HUES6 (cell line): ENCODE results near the gene PHLDB3.

Source experiments
- H3K27ac ChIP-seq: 2 replicates; pipeline ENCODE4 v1.7.0; 2013; ENCODE audit warnings: low read depth, mild to moderate bottlenecking, low read length, inconsistent platforms
- H3K27me3 ChIP-seq: 2 replicates; pipeline ENCODE4 v1.6.1; 2013; ENCODE audit warnings: low read length; ENCODE audit not compliant: control insufficient read depth, insufficient read depth
- H3K36me3 ChIP-seq: 2 replicates; pipeline ENCODE4 v1.6.1; 2013; ENCODE audit warnings: low read length; ENCODE audit not compliant: control insufficient read depth, insufficient read depth
- H3K4me1 ChIP-seq: 2 replicates; pipeline ENCODE4 v1.6.1; 2013; ENCODE audit warnings: low read length; ENCODE audit not compliant: control insufficient read depth, insufficient read depth
- H3K4me3 ChIP-seq: 2 replicates; pipeline ENCODE4 v1.5.1; 2013; ENCODE audit warnings: low read depth, low read length
- H3K9ac ChIP-seq: one replicate; pipeline ENCODE4 v1.6.1; 2013; ENCODE audit warnings: mild to moderate bottlenecking, low read length
- H3K9me3 ChIP-seq: 2 replicates; pipeline ENCODE4 v1.6.1; 2013; ENCODE audit warnings: low read depth, low read length; ENCODE audit not compliant: control insufficient read depth, insufficient read depth

The PHLDB3 gene

DNA sequence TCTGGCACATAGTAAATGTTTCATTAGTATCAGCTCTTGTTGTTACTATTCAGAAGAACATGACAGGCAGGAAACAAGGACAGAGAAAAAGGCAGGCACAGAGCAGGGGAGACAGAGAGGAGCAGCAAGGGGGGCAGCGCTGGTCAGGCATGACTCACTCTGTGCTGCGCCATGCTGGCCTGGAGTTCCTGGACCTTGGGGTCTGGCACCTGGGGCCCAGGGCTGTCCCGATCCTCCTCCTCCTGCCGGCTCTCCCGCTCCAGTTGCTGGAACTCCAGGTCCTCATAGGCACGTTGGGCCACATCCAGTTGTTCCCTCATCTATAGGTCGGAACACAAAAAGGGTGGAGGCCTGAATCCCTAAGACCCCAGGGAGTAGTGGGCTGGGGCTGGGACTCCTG lies 7.6 kb downstream of the PHLDB3 start:
- Histone ChIP-seq H3K27me3 (peaks cover 4% of the 10 kb centered on the region; the same call in 1 of the 2 replicates), H3K9ac (no peak overlapping the region), H3K4me1 (0 out of 2 replicates have a peak, but pooled peaks cover 1% of the 10 kb centered on the region), H3K27ac (no peak overlapping the region), H3K36me3 (peaks cover 17% of the 10 kb centered on the region), H3K4me3 (no peak overlapping the region), H3K9me3 (no peaks in the 10 kb centered on the region)

DNA sequence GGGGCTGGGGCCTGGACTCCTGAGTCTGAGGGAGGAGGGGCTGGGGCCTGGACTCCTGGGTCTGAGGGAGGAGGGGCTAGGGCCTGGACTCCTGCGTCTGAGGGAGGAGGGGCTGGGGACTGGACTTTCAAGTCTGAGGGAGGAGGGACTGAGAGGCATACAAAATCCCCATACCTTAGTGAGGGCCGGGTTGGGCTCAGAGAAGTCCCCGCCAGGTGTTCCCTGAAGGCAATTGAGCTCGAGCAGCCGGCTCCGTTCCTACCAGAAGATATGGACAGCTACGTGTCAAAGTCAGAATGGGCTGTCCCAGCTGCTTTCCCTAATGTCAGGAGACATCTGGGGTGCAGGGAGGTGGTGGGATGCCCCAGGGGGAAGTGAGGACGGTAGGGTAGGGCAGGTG lies 9.5 kb downstream of the PHLDB3 start:
- no peak overlapping the region for H3K27ac ChIP-seq
- H3K9ac ChIP-seq: no peak overlapping the region
- peaks cover 17% of the 10 kb centered on the region for H3K36me3 ChIP-seq
- no peak overlapping the region for H3K4me3 ChIP-seq
- H3K4me1 ChIP-seq: no peaks in the 10 kb centered on the region
- H3K27me3 ChIP-seq: no peaks in the 10 kb centered on the region
- H3K9me3 ChIP-seq: no peaks in the 10 kb centered on the region

DNA sequence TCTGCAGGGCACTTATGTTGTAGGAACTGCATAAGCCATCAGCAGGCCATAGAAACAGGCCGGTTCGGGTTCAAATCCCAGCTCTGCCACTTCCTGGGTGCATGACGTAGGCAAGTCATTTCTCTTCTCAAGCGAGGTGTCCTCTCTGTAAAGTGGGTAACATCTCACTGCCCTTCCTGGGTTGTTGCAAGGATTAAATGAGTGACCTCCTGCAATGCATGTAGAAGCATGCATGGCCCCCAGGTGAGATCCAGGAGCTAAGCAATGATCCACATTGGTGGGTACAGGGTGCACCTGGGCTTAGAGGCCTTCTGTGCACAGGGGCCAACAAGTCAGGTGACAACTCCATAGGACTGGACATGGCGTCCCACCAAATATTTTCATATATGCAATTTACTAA lies 13.8 kb downstream of the PHLDB3 start:
- no peak overlapping the region for H3K27ac ChIP-seq
- H3K4me1 ChIP-seq: no peaks in the 10 kb centered on the region

DNA sequence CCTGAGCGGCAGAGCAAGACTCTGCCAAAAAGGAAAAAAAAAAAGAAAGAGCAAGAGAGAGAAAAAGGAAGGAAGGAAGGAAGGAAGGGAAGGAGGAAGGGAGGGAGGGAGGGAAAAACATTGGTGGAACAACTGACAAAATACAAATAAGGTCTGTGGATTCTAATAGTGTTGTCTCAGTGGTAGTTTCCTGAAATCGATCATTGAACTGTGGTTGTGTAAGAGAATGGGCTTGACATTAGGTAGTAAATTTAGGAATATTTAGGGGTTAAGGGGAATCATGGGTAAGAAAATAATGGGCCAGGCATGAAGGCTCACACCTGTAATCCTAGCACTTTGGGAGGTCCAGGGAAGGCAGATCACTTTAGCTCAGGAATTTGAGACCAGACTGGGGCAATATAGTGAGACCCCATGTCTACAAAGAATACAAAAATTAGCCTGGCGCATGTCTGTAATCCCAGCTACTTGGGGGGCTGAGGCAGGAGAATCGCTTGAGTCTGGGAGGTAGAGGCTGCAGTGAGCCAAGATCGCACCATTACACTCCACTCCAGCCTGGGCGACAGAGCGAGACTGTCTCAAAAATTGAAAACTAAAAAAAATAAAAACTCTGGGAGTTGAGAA lies 14.5 kb downstream of the PHLDB3 start:
- Histone ChIP-seq H3K4me1 (no peaks in the 10 kb centered on the region), H3K27me3 (no peaks in the 10 kb centered on the region)

More for the DNA sequence above, 13.8 kb downstream of the PHLDB3 start:
- Histone ChIP-seq H3K27me3 (no peaks in the 10 kb centered on the region), H3K9ac (no peak overlapping the region), H3K9me3 (no peaks in the 10 kb centered on the region), H3K36me3 (peaks cover 7% of the 10 kb centered on the region; the same call in 1 of the 2 replicates), H3K4me3 (no peak overlapping the region)

DNA sequence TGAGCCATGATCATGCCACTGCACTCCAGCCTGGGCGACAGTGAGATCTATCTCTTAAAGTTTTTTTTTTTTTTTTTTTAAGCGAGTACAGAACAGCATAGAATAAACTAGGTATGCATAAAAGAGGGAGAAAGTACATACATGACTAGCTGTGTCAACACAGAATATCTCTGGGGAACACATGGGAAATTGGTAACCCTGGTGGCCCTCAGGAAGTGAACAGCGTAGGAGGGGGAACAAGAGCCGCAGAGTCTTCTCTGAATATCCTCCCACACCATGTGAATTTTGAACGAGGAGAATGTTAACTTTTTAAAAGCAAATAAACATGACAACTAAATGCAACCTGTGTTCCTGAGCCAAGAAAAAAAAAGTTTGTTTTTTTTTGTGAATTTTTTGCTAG lies 15.2 kb downstream of the PHLDB3 start:
- no peak overlapping the region for H3K9ac ChIP-seq
- no peaks in the 10 kb centered on the region for H3K4me1 ChIP-seq
- H3K4me3 ChIP-seq: no peak overlapping the region
- H3K36me3 ChIP-seq: no peaks in the 10 kb centered on the region
- no peaks in the 10 kb centered on the region for H3K9me3 ChIP-seq
- H3K27ac ChIP-seq: no peak overlapping the region
- H3K27me3 ChIP-seq: no peaks in the 10 kb centered on the region

More for the DNA sequence above, 14.5 kb downstream of the PHLDB3 start:
- Histone ChIP-seq H3K36me3 (peaks cover 4% of the 10 kb centered on the region; the same call in 1 of the 2 replicates), H3K9ac (no peak overlapping the region), H3K4me3 (no peak overlapping the region), H3K27ac (no peak overlapping the region), H3K9me3 (no peaks in the 10 kb centered on the region)

DNA sequence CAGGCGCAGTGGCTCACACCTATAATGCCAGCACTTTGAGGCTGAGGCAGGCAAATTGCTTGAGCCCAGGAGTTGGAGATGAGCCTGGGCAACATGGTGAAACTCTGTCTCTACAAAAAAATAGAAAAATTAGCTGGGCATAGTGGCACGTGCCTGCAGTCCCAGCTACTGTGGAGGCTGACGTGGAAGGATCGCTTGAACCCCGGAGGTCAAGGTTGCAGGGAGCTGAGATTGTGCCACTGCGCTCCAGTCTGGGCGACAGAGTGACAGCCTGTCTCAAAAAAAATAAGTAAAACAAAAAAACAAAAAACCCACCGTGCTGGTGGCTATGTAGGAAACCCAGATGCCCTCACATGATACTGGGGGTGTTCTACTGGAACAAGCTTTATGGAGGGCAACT lies 16.4 kb downstream of the PHLDB3 start:
- H3K27ac ChIP-seq: no peak overlapping the region
- no peaks in the 10 kb centered on the region for H3K4me1 ChIP-seq
- H3K4me3 ChIP-seq: no peak overlapping the region
- H3K9me3 ChIP-seq: no peaks in the 10 kb centered on the region
- H3K9ac ChIP-seq: no peak overlapping the region
- H3K27me3 ChIP-seq: no peaks in the 10 kb centered on the region
- H3K36me3 ChIP-seq: no peaks in the 10 kb centered on the region

DNA sequence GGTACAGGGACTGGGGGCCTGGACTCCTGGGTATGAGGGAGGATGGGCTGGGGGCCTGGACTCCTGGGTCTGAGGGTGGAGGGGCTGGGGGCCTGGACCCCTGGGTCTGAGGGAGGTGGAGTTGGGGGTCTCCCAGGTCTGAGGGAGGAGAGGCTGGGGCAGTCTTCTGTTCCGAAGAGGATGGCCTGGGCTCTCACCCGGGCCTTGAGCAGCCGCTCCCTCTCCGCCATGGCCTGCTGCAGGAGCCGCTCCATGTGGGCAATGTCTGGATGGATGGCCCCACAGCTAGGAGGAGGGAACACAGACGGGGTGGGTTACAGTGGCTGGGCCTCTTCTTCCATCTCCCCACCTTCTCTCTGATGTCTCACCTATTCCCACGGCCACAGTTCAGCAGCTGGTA lies 18.1 kb downstream of the PHLDB3 start:
- Histone ChIP-seq H3K9me3 (no peaks in the 10 kb centered on the region), H3K36me3 (no peaks in the 10 kb centered on the region), H3K27ac (no peak overlapping the region), H3K9ac (no peak overlapping the region), H3K4me3 (no peak overlapping the region), H3K4me1 (no peaks in the 10 kb centered on the region; the same call in 1 of the 2 replicates), H3K27me3 (no peaks in the 10 kb centered on the region)

DNA sequence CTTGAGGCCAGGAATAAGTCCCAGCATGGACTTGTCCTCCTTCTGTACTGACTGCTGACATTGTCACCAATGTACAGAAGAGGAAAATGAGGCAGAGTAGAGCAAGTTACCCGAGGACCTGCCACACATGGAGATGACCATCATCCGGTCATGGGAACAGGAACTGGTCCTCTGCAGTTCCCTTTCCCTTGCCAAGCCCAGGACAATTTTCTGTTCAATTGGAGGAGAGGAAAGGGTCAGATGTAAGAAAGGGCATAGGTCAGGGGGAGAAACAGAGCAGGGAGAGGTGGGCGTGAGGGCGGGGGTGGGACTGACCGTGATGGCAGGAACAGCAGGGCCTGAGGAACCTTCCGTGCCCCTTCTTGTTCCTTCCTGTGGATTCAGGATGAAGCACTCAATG lies 18.6 kb downstream of the PHLDB3 start:
- Histone ChIP-seq H3K27me3 (no peaks in the 10 kb centered on the region), H3K4me3 (no peak overlapping the region), H3K27ac (no peak overlapping the region), H3K9me3 (no peaks in the 10 kb centered on the region), H3K4me1 (no peaks in the 10 kb centered on the region; the same call in 1 of the 2 replicates), H3K9ac (no peak overlapping the region), H3K36me3 (no peaks in the 10 kb centered on the region)

DNA sequence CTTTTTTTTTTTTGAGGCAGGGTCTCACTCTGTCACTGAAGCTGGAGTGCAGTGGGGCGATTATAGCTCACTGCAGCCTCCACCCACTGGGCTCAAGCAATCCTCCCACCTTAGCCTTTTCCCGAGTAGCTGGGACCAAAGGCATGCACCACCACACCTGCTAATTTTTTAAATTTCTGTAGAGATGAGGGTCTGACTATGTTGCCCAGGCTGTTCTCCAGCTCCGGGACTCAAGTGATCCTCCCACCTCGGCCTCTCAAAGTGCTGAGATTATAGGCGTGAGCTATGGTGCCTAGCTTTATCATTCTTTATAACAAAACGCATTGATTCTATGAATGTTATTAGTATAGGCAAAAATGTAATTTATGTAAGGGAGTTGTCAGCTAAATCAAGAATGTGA lies 21.3 kb downstream of the PHLDB3 start:
- H3K4me1 ChIP-seq: no peaks in the 10 kb centered on the region; the same call in 1 of the 2 replicates
- H3K9me3 ChIP-seq: no peaks in the 10 kb centered on the region
- H3K36me3 ChIP-seq: no peaks in the 10 kb centered on the region
- H3K4me3 ChIP-seq: no peak overlapping the region
- H3K27me3 ChIP-seq: no peaks in the 10 kb centered on the region
- H3K27ac ChIP-seq: no peak overlapping the region
- H3K9ac ChIP-seq: no peak overlapping the region

DNA sequence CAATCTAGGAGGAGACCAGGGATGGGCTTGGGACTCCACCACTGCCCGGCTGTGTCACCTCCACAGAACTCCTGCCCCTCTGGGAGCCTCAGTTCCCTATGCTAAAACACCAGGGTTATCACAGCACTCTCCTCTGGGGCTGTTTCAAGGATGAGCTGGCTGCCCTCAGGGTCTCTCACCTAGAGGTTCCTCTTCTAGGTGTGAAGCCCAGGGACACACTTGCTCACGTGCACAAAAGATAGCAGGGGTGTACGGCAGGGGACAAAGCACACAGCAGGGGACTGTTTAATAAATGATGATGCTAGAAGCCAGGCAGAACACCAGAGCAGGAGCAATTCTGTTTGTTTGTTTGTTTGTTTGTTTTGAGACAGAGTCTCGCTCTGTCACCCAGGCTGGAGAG lies 22.4 kb downstream of the PHLDB3 start:
- Histone ChIP-seq H3K36me3 (peaks cover 3% of the 10 kb centered on the region; the same call in 1 of the 2 replicates), H3K4me3 (no peak overlapping the region), H3K9me3 (no peaks in the 10 kb centered on the region), H3K9ac (no peak overlapping the region), H3K27me3 (no peaks in the 10 kb centered on the region), H3K27ac (no peak overlapping the region), H3K4me1 (no peaks in the 10 kb centered on the region; the same call in 1 of the 2 replicates)

DNA sequence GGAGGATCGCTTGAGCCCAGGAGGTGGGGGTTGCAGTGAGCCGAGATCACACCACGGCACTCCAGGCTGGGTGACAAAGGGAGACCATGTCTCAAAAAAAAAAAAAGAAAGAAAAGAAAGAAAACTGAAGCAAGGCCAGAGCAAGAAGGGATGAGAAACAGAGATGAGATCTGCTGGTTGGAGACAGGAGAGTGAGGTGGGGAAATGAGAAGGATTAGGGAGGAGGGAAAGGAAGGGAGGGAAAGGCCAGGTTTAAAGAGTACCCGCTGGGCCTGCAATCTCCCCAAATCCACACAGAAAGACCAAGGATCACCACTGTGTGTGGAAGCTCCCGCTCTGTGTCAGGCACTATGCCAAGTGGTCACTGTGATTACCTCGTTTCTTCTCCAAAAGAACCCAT lies 22.8 kb downstream of the PHLDB3 start:
- Histone ChIP-seq H3K4me3 (no peak overlapping the region), H3K9ac (no peak overlapping the region), H3K4me1 (no peaks in the 10 kb centered on the region; the same call in 1 of the 2 replicates), H3K27me3 (no peaks in the 10 kb centered on the region), H3K9me3 (no peaks in the 10 kb centered on the region), H3K27ac (no peak overlapping the region), H3K36me3 (peaks cover 3% of the 10 kb centered on the region; the same call in 1 of the 2 replicates)
